ENCODE measurements around the gene P2RY2.

- TF ChIP-seq ZFP30 (CRISPR knock-in tag; IDR thresholded peaks at IDR 0.05; ENCODE audit: borderline replicate concordance) (no peak), CTCF (IDR thresholded peaks at IDR 0.05 in 2 of 3, conservative IDR thresholded peaks at IDR 0.05 in 1 of 3; ENCODE audit: insufficient read depth in 2 of 3, low read depth in 1 of 3, low read length in 3 of 3) (no peak)
Observed at GRCh38 chr11:73203790-73204189, 14.3 kb upstream of the P2RY2 start.

Measured in K562 (cell line).